Measurements from ENCODE around the gene AXIN2. TPM values are rescaled to one million over a fixed set of nuclear protein-coding genes. Genes with fewer than 3 reads are reported as not detected.

The AXIN2 gene
- total RNA-seq, 4 donors from 2014 or later = 3.7 to 6.2 (median 4.6) TPM

GRCh38 chr17:65583921-65584603 lies 22.6 kb upstream of the AXIN2 start:
- TF ChIP-seq CTCF (IDR thresholded peaks at IDR 0.05; ENCODE audit: low read depth) = no peak

GRCh38 chr17:65576939-65577338 lies 15.5 kb upstream of the AXIN2 start:
- no peak for TF ChIP-seq CTCF (IDR thresholded peaks at IDR 0.05; ENCODE audit: low read depth)

- TF ChIP-seq CTCF (IDR thresholded peaks at IDR 0.05; ENCODE audit: low read depth) = no peak
Observed at GRCh38 chr17:65573282-65573602, 11.8 kb upstream of the AXIN2 start.

- TF ChIP-seq CTCF (IDR thresholded peaks at IDR 0.05; ENCODE audit: low read depth) = no peak
Observed at GRCh38 chr17:65572581-65573281, 11.3 kb upstream of the AXIN2 start.

- TF ChIP-seq CTCF (IDR thresholded peaks at IDR 0.05; ENCODE audit: low read depth) = no peak
Observed at GRCh38 chr17:65572186-65572580, 10.7 kb upstream of the AXIN2 start.

- no peak for TF ChIP-seq CTCF (IDR thresholded peaks at IDR 0.05; ENCODE audit: low read depth)
Observed at GRCh38 chr17:65568918-65569317, 7.5 kb upstream of the AXIN2 start.

- TF ChIP-seq CTCF (IDR thresholded peaks at IDR 0.05; ENCODE audit: low read depth) = no peak
Observed at GRCh38 chr17:65567566-65567965, 6.1 kb upstream of the AXIN2 start.
